H9 (cell line): Measurements from ENCODE around the gene EFNA1. TPM values are rescaled to one million over a fixed set of nuclear protein-coding genes. Genes with fewer than 3 reads are reported as not detected.

Experiments
- DNase-seq: peaks from one replicate; pipeline ENCODE4 v3.0.0-alpha.2; 2017
- H2AFZ ChIP-seq: one replicate; pipeline ENCODE4 v1.6.1; 2013; ENCODE audit warnings: mild to moderate bottlenecking, low read length, control low read depth, moderate library complexity
- H2AK5ac ChIP-seq: 2 replicates; pipeline ENCODE4 v1.6.1; 2013; ENCODE audit warnings: low read length, control low read depth, mixed read lengths; ENCODE audit not compliant: insufficient read length
- H2BK120ac ChIP-seq: one replicate; pipeline ENCODE4 v1.6.1; 2013; ENCODE audit warnings: low read depth, mild to moderate bottlenecking, low read length, control low read depth, inconsistent platforms; ENCODE audit not compliant: poor library complexity, severe bottlenecking
- H2BK12ac ChIP-seq: 2 replicates; pipeline ENCODE4 v1.6.1; 2013; ENCODE audit warnings: low read length, control low read depth, mixed read lengths, low read depth; ENCODE audit not compliant: insufficient read length
- H2BK15ac ChIP-seq: 2 replicates; pipeline ENCODE4 v1.6.1; 2013; ENCODE audit warnings: low read depth, low read length, control low read depth
- H2BK20ac ChIP-seq: one replicate; pipeline ENCODE4 v1.6.1; 2013; ENCODE audit warnings: low read depth, mild to moderate bottlenecking, low read length, control low read depth, inconsistent platforms; ENCODE audit not compliant: poor library complexity, severe bottlenecking
- H2BK5ac ChIP-seq: 2 replicates; pipeline ENCODE4 v1.6.1; 2013; ENCODE audit warnings: low read length, control low read depth, mixed read lengths; ENCODE audit not compliant: insufficient read length
- H3K14ac ChIP-seq: 2 replicates; pipeline ENCODE4 v1.6.1; 2013; ENCODE audit warnings: low read length, control low read depth; ENCODE audit not compliant: insufficient read depth
- H3K18ac ChIP-seq: 2 replicates; pipeline ENCODE4 v1.6.1; 2013; ENCODE audit warnings: low read depth, mild to moderate bottlenecking, mixed read lengths, low read length, control low read depth; ENCODE audit not compliant: insufficient read length
- H3K23ac ChIP-seq: 2 replicates; pipeline ENCODE4 v1.6.1; 2013; ENCODE audit warnings: low read length, control low read depth, mixed read lengths, low read depth; ENCODE audit not compliant: insufficient read length
- H3K23me2 ChIP-seq: 2 replicates; pipeline ENCODE4 v1.6.1; 2013; ENCODE audit warnings: low read depth, mild to moderate bottlenecking, mixed read lengths, low read length, control low read depth; ENCODE audit not compliant: insufficient read length, poor library complexity, severe bottlenecking
- H3K27ac ChIP-seq: 2 replicates; pipeline ENCODE4 v1.5.1; 2013; ENCODE audit warnings: low read length, control low read depth, mixed read lengths, low read depth; ENCODE audit not compliant: insufficient read length
- H3K27me3 ChIP-seq: 2 replicates; pipeline ENCODE4 v1.6.1; 2013; ENCODE audit warnings: low read length, control low read depth, inconsistent platforms; ENCODE audit not compliant: insufficient read depth
- H3K4ac ChIP-seq: 2 replicates; pipeline ENCODE4 v1.6.1; 2013; ENCODE audit warnings: low read depth, mild to moderate bottlenecking, control low read depth, inconsistent platforms, low read length, moderate library complexity
- H3K4me1 ChIP-seq: 2 replicates; pipeline ENCODE4 v1.6.1; 2013; ENCODE audit warnings: low read length, control low read depth, inconsistent platforms; ENCODE audit not compliant: insufficient read depth
- H3K4me2 ChIP-seq: 2 replicates; pipeline ENCODE4 v1.6.1; 2013; ENCODE audit warnings: low read length, control low read depth, mixed read lengths; ENCODE audit not compliant: insufficient read length, insufficient read depth
- H3K56ac ChIP-seq: 2 replicates; pipeline ENCODE4 v1.6.1; 2013; ENCODE audit warnings: low read depth, mild to moderate bottlenecking, mixed read lengths, low read length, control low read depth; ENCODE audit not compliant: insufficient read length
- H3K79me1 ChIP-seq: 2 replicates; pipeline ENCODE4 v1.6.1; 2013; ENCODE audit warnings: low read depth, mild to moderate bottlenecking, moderate library complexity, low read length, control low read depth, inconsistent platforms; ENCODE audit not compliant: insufficient read depth, poor library complexity, severe bottlenecking
- H3K79me2 ChIP-seq: 2 replicates; pipeline ENCODE4 v1.6.1; 2013; ENCODE audit warnings: low read length, control low read depth, inconsistent platforms; ENCODE audit not compliant: insufficient read depth
- H3K9ac ChIP-seq: 2 replicates; pipeline ENCODE4 v1.6.1; 2013; ENCODE audit warnings: low read length, control low read depth, mixed read lengths; ENCODE audit not compliant: insufficient read length; ENCODE audit errors: extremely low read depth
- H3K9me3 ChIP-seq: one replicate; pipeline ENCODE4 v1.6.1; 2013; ENCODE audit warnings: low read depth, low read length, inconsistent platforms; ENCODE audit not compliant: control insufficient read depth
- H3T11ph ChIP-seq: one replicate; pipeline ENCODE4 v1.6.1; 2013; ENCODE audit warnings: mild to moderate bottlenecking, low read length, control low read depth, inconsistent platforms
- H4K20me1 ChIP-seq: one replicate; pipeline ENCODE4 v1.6.1; 2013; ENCODE audit not compliant: control insufficient read depth, insufficient read length, insufficient read depth
- H4K5ac ChIP-seq: 2 replicates; pipeline ENCODE4 v1.6.1; 2013; ENCODE audit warnings: low read depth, mild to moderate bottlenecking, mixed read lengths, low read length, control low read depth; ENCODE audit not compliant: insufficient read length
- H4K8ac ChIP-seq: replicated peaks from 2 replicates; pipeline ENCODE4 v1.6.1; 2013; ENCODE audit warnings: low read length, control low read depth, mixed read lengths, low read depth; ENCODE audit not compliant: insufficient read length
- H4K91ac ChIP-seq: 2 replicates; pipeline ENCODE4 v1.6.1; 2013; ENCODE audit warnings: low read depth, mild to moderate bottlenecking, moderate library complexity, mixed read lengths, low read length, control low read depth; ENCODE audit not compliant: insufficient read length
- H3K27ac Mint-ChIP-seq, 3 experiments: 2 replicates in 2 of 3; 3 replicates in 1 of 3; pipeline ENCODE4 v1.8.0; 2020 to 2021; ENCODE audit warnings: mixed read lengths in 3 of 3, mild to moderate bottlenecking in 1 of 3, moderate library complexity in 1 of 3
- H3K27me3 Mint-ChIP-seq: 2 replicates; pipeline ENCODE4 v1.8.0; 2021; ENCODE audit warnings: low read depth, mild to moderate bottlenecking, moderate library complexity, mixed read lengths
- H3K36me3 Mint-ChIP-seq, 3 experiments: 2 replicates in 2 of 3; 3 replicates in 1 of 3; pipeline ENCODE4 v1.8.0; 2020 to 2021; ENCODE audit warnings: low read depth in 3 of 3, mixed read lengths in 3 of 3; ENCODE audit not compliant: insufficient read depth in 1 of 3
- H3K4me1 Mint-ChIP-seq, 2 experiments: 2 replicates each; pipeline ENCODE4 v1.8.0; 2020; ENCODE audit warnings: mixed read lengths in 2 of 2
- H3K4me3 Mint-ChIP-seq, 2 experiments: 2 replicates in 1 of 2; 3 replicates in 1 of 2; pipeline ENCODE4 v1.8.0; 2020 to 2021; ENCODE audit warnings: mild to moderate bottlenecking in 2 of 2, mixed read lengths in 2 of 2, moderate library complexity in 1 of 2
- H3K9me3 Mint-ChIP-seq, 2 experiments: 2 replicates in 1 of 2; 3 replicates in 1 of 2; pipeline ENCODE4 v1.8.0; 2020; ENCODE audit warnings: mild to moderate bottlenecking in 2 of 2, mixed read lengths in 2 of 2, moderate library complexity in 1 of 2
- WGBS: extraction: QIAGEN DNeasy Blood & Tissue Kit; methylation state at CpG from one replicate; pipeline ENCODE4 v1.1.7; 2013; ENCODE audit warnings: missing lambda C conversion rate, low lambda C conversion rate, mixed read lengths; ENCODE audit not compliant: insufficient read length; ENCODE audit errors: extremely low coverage; 5-methylcytosine and 5-hydroxymethylcytosine counted together
- total RNA-seq: library from RNA; stranded (reverse); gene quantifications from 2 replicates; pipeline ENCODE4 v1.2.1, GENCODE V29; 2021
- TF ChIP-seq, protein P1 (sequence below): fragments of 200-600 bp; sonication (generic); conservative IDR thresholded peaks from 3 replicates; pipeline ENCODE4 v1.8.0; 2021; ENCODE audit warnings: antibody characterized with exemption, mild to moderate bottlenecking

EFNA1 gene
- total RNA-seq, 1 experiment from 2014 or later: 1.4 TPM

DNA sequence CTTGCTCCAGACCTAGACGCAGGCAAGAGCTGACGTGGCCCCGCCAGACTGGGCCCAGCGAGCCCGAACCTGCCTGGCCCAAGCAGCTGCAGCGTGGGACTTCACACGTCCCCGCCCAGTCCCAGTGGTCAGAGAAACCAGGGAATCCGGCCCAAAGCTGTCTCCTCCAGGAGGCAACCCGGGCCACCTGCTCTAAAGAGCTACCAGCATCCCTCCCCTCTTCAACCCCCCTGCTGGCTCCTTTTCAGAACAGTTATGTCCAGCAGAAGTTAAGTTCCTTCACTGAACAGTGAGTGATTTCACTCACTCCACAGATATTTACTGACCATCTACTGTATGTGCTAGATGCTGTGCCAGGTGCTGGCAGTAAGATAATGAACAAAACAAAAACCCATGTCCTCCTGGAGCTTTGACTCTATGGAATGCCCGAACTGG lies 2.1 kb upstream of the EFNA1 start:
- Histone ChIP-seq H3K56ac (no peak overlapping the region), H4K20me1 (peaks cover 2% of the 10 kb centered on the region), H4K8ac (no peak overlapping the region), H2BK120ac (no peak overlapping the region), H3K79me1 (no peaks in the 10 kb centered on the region), H3K4me2 (peak overlapping the region; percentile 92), H2AFZ (no peak overlapping the region), H2BK5ac (no peak overlapping the region), H3K27me3 (peaks cover 34% of the 10 kb centered on the region; the same call in 1 of the 2 replicates), H3K79me2 (no peaks in the 10 kb centered on the region), H2BK15ac (no peak overlapping the region), H3K4me1 (no peaks in the 10 kb centered on the region; the same call in 1 of the 2 replicates), H3K18ac (no peak overlapping the region), H2BK20ac (no peak overlapping the region), H4K91ac (no peak overlapping the region), H3K9ac (no peak overlapping the region), H3K14ac (no peak overlapping the region), H3K9me3 (no peaks in the 10 kb centered on the region), H3T11ph (no peak overlapping the region), H3K23ac (no peak overlapping the region), H3K23me2 (peaks cover 27% of the 10 kb centered on the region), H3K4ac (no peak overlapping the region), H2BK12ac (no peak overlapping the region), H4K5ac (no peak overlapping the region), H3K27ac (no peak overlapping the region), H2AK5ac (no peak overlapping the region)
- no peak overlapping the region; a peak in 1 of 7 replicates for H3K27ac Mint-ChIP-seq
- TF ChIP-seq, protein P1, sequence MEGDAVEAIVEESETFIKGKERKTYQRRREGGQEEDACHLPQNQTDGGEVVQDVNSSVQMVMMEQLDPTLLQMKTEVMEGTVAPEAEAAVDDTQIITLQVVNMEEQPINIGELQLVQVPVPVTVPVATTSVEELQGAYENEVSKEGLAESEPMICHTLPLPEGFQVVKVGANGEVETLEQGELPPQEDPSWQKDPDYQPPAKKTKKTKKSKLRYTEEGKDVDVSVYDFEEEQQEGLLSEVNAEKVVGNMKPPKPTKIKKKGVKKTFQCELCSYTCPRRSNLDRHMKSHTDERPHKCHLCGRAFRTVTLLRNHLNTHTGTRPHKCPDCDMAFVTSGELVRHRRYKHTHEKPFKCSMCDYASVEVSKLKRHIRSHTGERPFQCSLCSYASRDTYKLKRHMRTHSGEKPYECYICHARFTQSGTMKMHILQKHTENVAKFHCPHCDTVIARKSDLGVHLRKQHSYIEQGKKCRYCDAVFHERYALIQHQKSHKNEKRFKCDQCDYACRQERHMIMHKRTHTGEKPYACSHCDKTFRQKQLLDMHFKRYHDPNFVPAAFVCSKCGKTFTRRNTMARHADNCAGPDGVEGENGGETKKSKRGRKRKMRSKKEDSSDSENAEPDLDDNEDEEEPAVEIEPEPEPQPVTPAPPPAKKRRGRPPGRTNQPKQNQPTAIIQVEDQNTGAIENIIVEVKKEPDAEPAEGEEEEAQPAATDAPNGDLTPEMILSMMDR: no peak
- DNase-seq: peak; percentile 34
- H3K27me3 Mint-ChIP-seq: peaks cover 90% of the 10 kb centered on the region
- H3K4me1 Mint-ChIP-seq: peaks cover 43 to 60% of the 10 kb centered on the region in 2 experiments
- no peaks in the 10 kb centered on the region; a peak in 1 of 7 replicates for H3K36me3 Mint-ChIP-seq
- H3K4me3 Mint-ChIP-seq: peak overlapping the region; percentile 40 to 75
- no CpG with 5 or more reads among the region's 11 CpGs for WGBS
- no peaks in the 10 kb centered on the region; a peak in 1 of 5 replicates for H3K9me3 Mint-ChIP-seq
